CD4-positive, alpha-beta T cell (primary cell): ENCODE data around the gene ZSCAN1. TPM values are rescaled to one million over a fixed set of nuclear protein-coding genes. Genes with fewer than 3 reads are reported as not detected.
A peak's percentile ranks its signal among the peaks of the same experiment; 100 is the strongest.

ENCODE experiments used
- ATAC-seq: fragments of 200-7000 bp; cut with Tn5 transposase; one replicate; pipeline ENCODE4 v1.10.0; 2022; ENCODE audit warnings: mild to moderate bottlenecking; ENCODE audit not compliant: poor library complexity
- CTCF ChIA-PET: fragments of 350-600 bp; sonication (Branson Sonifier 250); formaldehyde crosslinking; loops from one replicate; lab custom pipeline; 2021; ENCODE audit warnings: antibody characterized with exemption, inconsistent platforms; lab: Charles Lee
- POLR2A ChIA-PET: fragments of 350-600 bp; sonication (Branson Sonifier 250); formaldehyde crosslinking; loops from one replicate; lab custom pipeline; 2021; ENCODE audit warnings: antibody characterized with exemption, inconsistent platforms; lab: Charles Lee
- DNase-seq, 14 experiments: peaks; one replicate each; pipeline ENCODE4 v3.0.0-alpha.2; 2013 to 2020; ENCODE audit warnings: mixed read lengths in 2 of 14
- H3K27ac ChIP-seq, 2 donors: one replicate each; pipeline versions ENCODE4 v1.5.1 to v1.7.0; 2013; ENCODE audit warnings: low read length in 2 of 2, low read depth in 1 of 2, mild to moderate bottlenecking in 1 of 2
- H3K27me3 ChIP-seq, 2 experiments: 1 replicate in 1 of 2; 2 replicates in 1 of 2; pipeline versions ENCODE4 v1.6.1 to v1.7.0; 2013; ENCODE audit warnings: low read length in 2 of 2, control low read depth in 1 of 2, mild to moderate bottlenecking in 1 of 2, moderate library complexity in 1 of 2; ENCODE audit not compliant: insufficient read depth in 2 of 2, control insufficient read depth in 1 of 2
- H3K36me3 ChIP-seq: one replicate; pipeline ENCODE4 v1.6.1; 2013; ENCODE audit warnings: low read length, control low read depth; ENCODE audit not compliant: insufficient read depth
- H3K4me1 ChIP-seq: one replicate; pipeline ENCODE4 v1.6.1; 2013; ENCODE audit warnings: low read length, control low read depth; ENCODE audit not compliant: insufficient read depth
- H3K4me3 ChIP-seq: one replicate; pipeline ENCODE4 v1.5.1; 2013; ENCODE audit warnings: mild to moderate bottlenecking, low read length, moderate library complexity
- H3K9me3 ChIP-seq, 2 experiments: 1 replicate in 1 of 2; 2 replicates in 1 of 2; pipeline versions ENCODE4 v1.6.1 to v1.7.0; 2013; ENCODE audit warnings: low read length in 2 of 2, mild to moderate bottlenecking in 2 of 2, control low read depth in 1 of 2, moderate library complexity in 1 of 2; ENCODE audit not compliant: control insufficient read depth in 1 of 2, insufficient read depth in 1 of 2
- H3K27ac Mint-ChIP-seq: one replicate; pipeline ENCODE4 v1.8.0; 2020; ENCODE audit warnings: mixed read lengths
- H3K27me3 Mint-ChIP-seq: one replicate; pipeline ENCODE4 v1.8.0; 2021; ENCODE audit warnings: mixed read lengths
- H3K36me3 Mint-ChIP-seq: one replicate; pipeline ENCODE4 v1.8.0; 2021; ENCODE audit warnings: low read depth, mixed read lengths
- H3K4me1 Mint-ChIP-seq: one replicate; pipeline ENCODE4 v1.8.0; 2021; ENCODE audit warnings: low read depth, mixed read lengths
- H3K4me3 Mint-ChIP-seq: one replicate; pipeline ENCODE4 v1.8.0; 2020; ENCODE audit warnings: mild to moderate bottlenecking, mixed read lengths
- H3K9me3 Mint-ChIP-seq: one replicate; pipeline ENCODE4 v1.8.0; 2020; ENCODE audit warnings: mixed read lengths
- CTCF ChIP-seq: fragments of 200-600 bp; IDR thresholded peaks from one replicate; pipeline ENCODE4 v1.8.0; 2022; ENCODE audit warnings: antibody characterized with exemption, mild to moderate bottlenecking
- intact Hi-C, 2 experiments: fragments of 100-400 bp; cut with DNase I in 1 of 2; cut with micrococcal nuclease in 1 of 2; formaldehyde crosslinking; loops; one replicate each; pipeline versions ENCODE4 v1.15.1 to v1.9.0; 2023 to 2025; cut with DNase I, micrococcal nuclease
- polyA plus RNA-seq, 2 donors: library from polyadenylated mRNA; unstranded; fragments of 120-200 nt; gene quantifications; one replicate each; pipeline ENCODE4 v1.2.1, GENCODE V29; 2013
- total RNA-seq, 174 experiments: library from RNA in 2 of 174; stranded (reverse) in 2 of 174; gene quantifications; one replicate each; pipeline ENCODE4 v1.2.3 and lab custom pipeline; 2021 to 2026

ZSCAN1 gene
- total RNA-seq: not detected
- polyA plus RNA-seq (2013, experiment 1 of 2): not detected
- polyA plus RNA-seq (2013, experiment 2 of 2): not detected
- total RNA-seq (lab: John Stamatoyannopoulos, UW): 0 to 0.11 (median 0) reads per million in 172 experiments

GRCh38 chr19:58033741-58034476 is at the start of gene ZSCAN1:
Gene ZSCAN1, plus strand, starts transcription at chr19:58034025. Its CDS starts 3,812 bp downstream, at chr19:58037837.
- peaks cover 6% of the 10 kb centered on the region for H3K4me1 Mint-ChIP-seq
- ChIA-PET POLR2A (no interaction called here), CTCF (no interaction called here)
- H3K27ac Mint-ChIP-seq: no peak within 1 kb of the TSS
- Histone ChIP-seq H3K27ac (no peak within 1 kb of the TSS), H3K4me1 (no peaks in the 10 kb centered on the region), H3K4me3 (no peak within 1 kb of the TSS), H3K36me3 (no peaks in the 10 kb centered on the region), H3K9me3 (peaks cover 42 to 87% of the 10 kb centered on the region in 2 experiments), H3K27me3 (peaks cover 10 to 24% of the 10 kb centered on the region in 2 experiments)
- no peak within 1 kb of the TSS for H3K4me3 Mint-ChIP-seq
- ATAC-seq (peak; percentile 39), DNase-seq (peak in 6 of 14 experiments; percentile 3 to 52 (median 24))
- peaks cover 39% of the 10 kb centered on the region for H3K36me3 Mint-ChIP-seq
- intact Hi-C loops: no loop called here
- H3K27me3 Mint-ChIP-seq: peaks cover 43% of the 10 kb centered on the region
- TF ChIP-seq CTCF: no peak
- peaks cover 19% of the 10 kb centered on the region for H3K9me3 Mint-ChIP-seq

- Mint-ChIP-seq H3K36me3 (peaks cover 90% of the 10 kb centered on the region), H3K27me3 (no peaks in the 10 kb centered on the region), H3K4me1 (peaks cover 8% of the 10 kb centered on the region), H3K9me3 (peaks cover 28% of the 10 kb centered on the region), H3K27ac (no peak overlapping the region), H3K4me3 (no peak overlapping the region)
- no peaks in the 10 kb centered on the region for H3K4me1 ChIP-seq
- ATAC-seq: no peak
- H3K36me3 ChIP-seq: peaks cover 13% of the 10 kb centered on the region
- no peaks in the 10 kb centered on the region for H3K27me3 ChIP-seq
- H3K27ac ChIP-seq: no peak overlapping the region
- CTCF ChIA-PET: no interaction called here
- H3K4me3 ChIP-seq: no peak overlapping the region
- intact Hi-C loops: no loop called here
- DNase-seq: no peak
- POLR2A ChIA-PET: interaction anchor here (0.6 kb wide), 1 partner anchor 65 kb away, joined by 7 read pairs; no protein-coding TSS in a partner anchor
- peaks cover 53 to 68% of the 10 kb centered on the region in 2 experiments for H3K9me3 ChIP-seq
- TF ChIP-seq CTCF: no peak
These were observed 41.0 kb upstream of the ZSCAN1 start for GRCh38 chr19:57992841-57993240.

- no peak for ATAC-seq
- Histone ChIP-seq H3K4me1 (peaks cover 24% of the 10 kb centered on the region), H3K36me3 (peaks cover 37% of the 10 kb centered on the region), H3K27ac (no peak overlapping the region), H3K9me3 (peaks cover 35 to 48% of the 10 kb centered on the region in 2 experiments), H3K4me3 (no peak overlapping the region), H3K27me3 (no peaks in the 10 kb centered on the region)
- intact Hi-C loops: loop anchor here (5.0 to 10.0 kb wide), 6 partner anchors 97 to 1606 kb away; partner anchors contain the start of genes ZNF329 (in 2 of the 2), ZNF582 (in 1 of the 2), ZNF671 (in 1 of the 2) and ZSCAN18 (in 1 of the 2)
- POLR2A ChIA-PET: interaction anchor here (3.3 kb wide), 1 partner anchor 182 kb away, joined by 32 read pairs; the partner anchor contains the start of gene ZNF274
- Mint-ChIP-seq H3K27ac (peak overlapping the region; percentile 93), H3K36me3 (peaks cover 97% of the 10 kb centered on the region), H3K27me3 (no peaks in the 10 kb centered on the region), H3K4me3 (peak overlapping the region; percentile 90), H3K4me1 (peaks cover 23% of the 10 kb centered on the region), H3K9me3 (peaks cover 10% of the 10 kb centered on the region)
- TF ChIP-seq CTCF: no peak
- DNase-seq: no peak
- CTCF ChIA-PET: no interaction called here
These were observed 33.1 kb upstream of the ZSCAN1 start for GRCh38 chr19:58000677-58001076.
